SH-SY5Y (cell line): ENCODE data around the gene MFAP5.

Experiments
- GATA2 ChIP-seq: IDR thresholded peaks from 2 replicates; pipeline ENCODE4 v1.6.1; 2011; ENCODE audit warnings: mild to moderate bottlenecking, low read depth, low read length
- GATA3 ChIP-seq: IDR thresholded peaks from 2 replicates; pipeline ENCODE4 v1.6.1; 2011; ENCODE audit warnings: low read depth, mild to moderate bottlenecking, low read length, moderate library complexity

The MFAP5 gene

DNA sequence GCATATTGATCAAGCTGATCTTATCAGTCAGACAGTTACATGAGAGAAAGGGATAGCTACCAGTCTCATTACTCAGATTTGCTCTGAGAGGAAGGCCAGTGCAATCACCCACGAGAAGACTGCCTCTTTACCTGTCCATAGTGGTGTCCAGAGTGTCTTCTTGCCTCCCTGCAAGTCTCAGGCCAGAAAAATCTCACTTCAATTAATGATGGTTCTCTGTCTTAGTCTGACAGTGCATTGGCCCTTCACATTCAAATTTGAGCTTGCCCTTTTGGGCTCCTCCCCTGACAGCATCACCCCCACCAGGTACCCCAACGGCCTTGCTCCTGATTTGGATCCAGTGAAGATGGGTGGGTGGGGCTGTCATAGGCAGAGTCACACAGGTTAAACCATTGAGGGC is 50.0 kb downstream of the MFAP5 start, which contains the start of gene AICDA:
Gene AICDA (minus strand): TSS at position 231 of the 400 bp plus-strand sequence. CDS start 92 bp downstream, at position 139.
- no peak for TF ChIP-seq GATA3
- TF ChIP-seq GATA2: no peak

- no peak for TF ChIP-seq GATA3
- TF ChIP-seq GATA2: no peak
Observed at GRCh38 chr12:8609061-8609570, 53.5 kb downstream of the MFAP5 start.

DNA sequence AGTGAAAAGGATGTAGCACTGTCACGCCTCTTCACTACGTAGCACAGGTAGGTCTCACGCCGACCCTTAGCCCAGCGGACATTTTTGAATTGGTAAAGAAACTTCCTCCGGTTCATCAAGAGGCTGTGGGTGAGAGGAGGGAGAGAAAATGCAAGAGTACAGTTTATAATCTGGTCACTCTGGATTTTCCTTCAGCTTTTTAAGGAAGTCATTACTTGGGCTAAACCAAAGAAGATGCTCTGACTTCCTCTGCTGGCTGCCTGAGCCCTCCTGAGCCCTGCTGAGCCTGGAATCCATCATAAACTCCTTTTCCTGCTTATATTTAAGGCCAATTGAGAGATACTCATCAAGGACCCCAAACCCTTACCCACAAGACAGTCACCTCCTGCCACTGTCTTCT is 55.7 kb downstream of the MFAP5 start:
- TF ChIP-seq GATA2: no peak
- no peak for TF ChIP-seq GATA3

GRCh38 chr12:8605057-8605456 is 57.6 kb downstream of the MFAP5 start:
- no peak for TF ChIP-seq GATA2
- TF ChIP-seq GATA3: no peak

DNA sequence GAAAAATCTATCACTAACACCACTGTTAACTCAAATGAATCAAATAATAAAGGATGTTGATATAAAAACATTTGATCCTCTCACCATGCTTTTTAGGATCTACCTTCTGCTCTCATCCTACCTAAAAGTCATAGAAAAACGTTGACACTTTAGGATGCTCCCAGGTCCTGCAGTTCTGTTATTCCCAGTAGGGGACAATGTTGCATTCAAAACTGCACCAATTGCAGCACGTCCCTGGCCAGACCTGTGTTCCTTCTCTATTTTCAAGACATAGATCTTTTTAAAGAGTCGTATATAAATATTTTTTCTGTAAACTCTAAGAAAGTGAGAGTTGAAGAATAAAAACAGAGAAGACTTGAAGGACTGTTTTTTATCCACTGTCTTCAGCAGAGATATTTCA is 58.8 kb downstream of the MFAP5 start:
- TF ChIP-seq GATA2 (no peak), GATA3 (no peak)

- TF ChIP-seq GATA3 (no peak), GATA2 (no peak)
Observed at GRCh38 chr12:8603286-8603685, 59.3 kb downstream of the MFAP5 start.

- no peak for TF ChIP-seq GATA3
- TF ChIP-seq GATA2: no peak
Observed at GRCh38 chr12:8596561-8596960, 66.1 kb downstream of the MFAP5 start.
